HG03175 (cell line): ENCODE measurements around the gene CEACAM6.

Experiments used
- ATAC-seq: cut with Tn5 transposase; IDR thresholded peaks from one replicate; pipeline ENCODE4 v1.9.1; 2021; ENCODE audit warnings: mild to moderate bottlenecking, moderate library complexity; ENCODE audit not compliant: unreplicated experiment

CEACAM6 gene

DNA sequence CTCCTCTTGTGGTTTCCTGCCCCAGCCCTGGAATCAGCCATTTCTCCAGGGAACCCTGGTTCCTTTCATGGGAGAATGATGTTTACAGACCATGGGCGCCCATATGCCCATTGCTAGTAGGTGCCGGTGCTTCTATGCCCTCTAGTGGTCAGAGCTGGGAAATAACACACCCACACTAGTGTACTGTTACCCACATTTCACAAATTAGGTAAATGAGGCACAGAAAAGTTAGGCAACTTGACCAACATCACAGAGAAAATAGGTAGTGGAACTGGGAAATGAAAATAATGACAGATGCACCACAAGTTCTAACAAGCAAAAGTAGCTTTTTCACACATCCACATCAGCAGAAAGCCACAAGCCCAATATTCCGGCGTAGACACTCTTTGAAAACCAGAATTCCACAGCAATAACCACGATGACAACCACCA, 39.7 kb downstream of the CEACAM6 start:
- ATAC-seq, result no peak

DNA sequence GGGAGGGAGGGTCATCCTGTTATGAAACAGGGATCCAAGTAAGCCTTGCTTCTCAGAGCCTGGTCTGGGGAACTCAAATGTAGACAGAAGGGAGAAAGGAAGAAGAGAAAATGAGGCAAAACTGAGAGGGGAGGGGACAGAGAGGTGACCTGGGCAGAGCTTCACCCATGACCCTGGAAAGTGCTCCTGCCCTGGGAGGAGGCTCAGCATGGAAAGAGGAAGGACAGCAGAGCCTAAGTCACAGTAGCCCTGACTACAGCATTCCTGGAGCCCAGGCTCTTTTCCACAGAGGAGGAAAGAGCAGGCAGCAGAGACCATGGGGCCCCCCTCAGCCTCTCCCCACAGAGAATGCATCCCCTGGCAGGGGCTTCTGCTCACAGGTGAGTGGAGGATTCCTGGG, 41.0 kb downstream of the CEACAM6 start, which contains the start of gene CEACAM3:
TSS of gene CEACAM3 (plus strand) at position 226 of the 400 bp plus-strand sequence. CDS start at position 317, 91 bp downstream.
- no peak for ATAC-seq

DNA sequence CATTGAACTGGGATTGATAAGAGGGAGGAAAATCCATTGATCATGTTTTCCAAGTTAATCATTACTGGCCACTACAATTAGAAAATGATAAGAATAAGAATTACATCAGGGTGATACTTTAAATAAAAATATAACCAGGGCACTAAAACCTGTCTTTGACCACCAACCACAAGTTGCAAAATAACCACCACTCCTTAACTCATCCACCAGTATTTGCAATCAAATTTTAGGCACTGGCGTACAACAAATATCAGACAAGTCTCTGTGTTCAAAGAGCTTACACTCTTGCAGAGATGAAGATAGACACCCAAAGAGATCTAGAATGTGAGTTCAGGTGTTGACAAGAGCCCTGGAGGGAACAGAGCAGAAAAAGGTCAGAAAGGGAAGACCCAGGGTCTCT, 41.6 kb downstream of the CEACAM6 start:
- no peak for ATAC-seq

DNA sequence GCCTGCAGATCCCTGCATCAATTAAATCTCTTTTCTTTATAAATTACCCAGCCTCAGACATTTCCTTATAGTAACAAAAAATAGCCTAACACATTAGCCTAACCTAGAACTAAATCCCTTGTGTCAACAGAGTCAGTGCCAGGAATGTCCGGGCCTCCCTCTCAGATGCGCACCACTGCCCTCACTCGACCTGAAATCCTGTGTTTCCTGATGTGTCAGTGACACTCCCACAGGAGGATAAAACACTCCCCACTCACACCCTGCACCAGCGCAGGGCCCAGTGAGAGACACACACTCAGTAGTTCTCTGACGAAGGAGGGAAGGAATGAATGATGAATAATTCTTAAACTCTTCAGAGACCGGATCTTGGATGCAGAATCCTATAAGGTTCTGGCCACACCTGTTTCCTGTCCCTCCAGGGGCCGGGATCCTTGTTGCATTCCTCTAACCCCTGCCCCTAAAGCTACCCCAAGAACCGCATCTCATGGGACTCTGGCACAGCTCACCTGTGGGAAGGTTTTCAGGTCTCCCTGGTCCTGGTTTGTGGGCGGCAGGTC, 44.2 kb downstream of the CEACAM6 start:
- ATAC-seq, result no peak

DNA sequence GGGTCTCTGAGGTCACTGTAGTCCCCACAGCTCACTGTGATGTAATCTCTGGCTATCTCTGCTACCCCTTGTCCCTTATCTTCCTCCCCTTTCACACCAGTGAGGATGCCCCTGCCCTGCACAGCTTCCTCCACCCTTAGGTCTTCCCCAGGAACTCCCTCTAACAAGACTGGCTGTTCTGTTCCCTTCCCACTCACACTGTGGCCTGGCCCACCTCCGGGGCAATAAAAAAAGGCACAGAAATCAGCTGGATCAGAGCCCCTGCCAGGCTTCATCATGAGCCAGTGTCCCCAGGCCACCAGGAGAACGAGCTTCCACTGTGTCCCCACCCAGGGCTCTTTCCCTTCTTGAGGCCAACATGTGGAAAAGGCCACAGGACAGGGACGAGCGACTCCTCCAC, 45.7 kb downstream of the CEACAM6 start:
- ATAC-seq, result no peak

DNA sequence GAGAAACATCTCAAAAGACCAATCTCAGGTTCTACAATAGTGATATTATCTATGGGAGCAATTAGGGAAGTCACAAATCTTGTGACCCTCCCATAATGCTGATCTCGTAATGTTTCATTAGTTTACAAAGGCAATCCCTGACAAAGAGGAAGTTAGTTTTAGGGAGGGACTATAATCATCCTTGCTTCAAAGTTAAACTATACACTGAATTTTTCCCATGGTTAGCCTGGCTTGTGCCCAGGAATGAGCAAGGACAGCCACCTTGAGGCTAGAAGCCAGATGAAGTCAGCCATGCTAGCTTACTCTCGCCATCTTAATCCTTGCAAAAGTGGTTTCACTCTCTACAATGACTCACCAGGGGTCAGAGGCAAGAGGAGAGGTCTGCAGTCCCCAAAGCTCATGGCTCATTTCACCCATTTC, 46.5 kb downstream of the CEACAM6 start:
- no peak for ATAC-seq

DNA sequence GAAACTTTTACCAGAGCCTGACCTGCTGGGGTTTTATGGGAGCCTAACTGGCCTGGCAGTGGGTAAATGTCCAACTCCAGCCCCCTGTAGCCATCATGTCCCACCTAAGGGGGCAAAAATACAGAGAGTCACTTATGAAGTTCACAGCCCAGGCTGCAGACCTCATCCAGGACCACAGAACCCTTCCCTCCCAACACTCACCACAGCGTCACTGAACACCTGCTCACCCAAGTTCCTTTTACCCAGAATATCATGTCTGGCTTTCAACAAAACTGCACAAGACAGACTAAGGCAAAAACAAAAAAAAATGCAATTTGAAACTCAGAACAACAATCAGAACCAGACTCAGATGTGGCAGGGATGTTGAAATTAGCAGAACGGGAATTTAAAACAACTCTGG, 47.4 kb downstream of the CEACAM6 start:
- ATAC-seq, result no peak

DNA sequence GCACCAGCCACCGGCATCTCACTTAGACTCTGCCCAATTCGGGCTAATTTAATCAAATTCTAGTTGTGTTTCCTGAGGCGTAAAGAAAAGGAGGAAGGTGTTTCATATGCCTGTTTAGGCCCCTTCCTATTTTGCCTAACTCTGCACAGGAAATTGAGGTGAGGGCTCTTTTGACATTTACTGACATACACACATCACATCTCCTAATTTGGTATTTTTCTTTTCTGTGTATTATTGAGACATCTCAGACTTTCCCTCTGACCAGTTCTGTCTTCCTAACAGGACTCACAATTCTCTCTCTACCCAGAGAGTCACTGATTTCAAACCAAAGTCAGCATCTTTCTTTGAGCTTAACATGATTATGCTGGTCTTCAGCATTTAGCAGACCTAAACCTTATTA, 49.0 kb downstream of the CEACAM6 start:
- ATAC-seq, result no peak

DNA sequence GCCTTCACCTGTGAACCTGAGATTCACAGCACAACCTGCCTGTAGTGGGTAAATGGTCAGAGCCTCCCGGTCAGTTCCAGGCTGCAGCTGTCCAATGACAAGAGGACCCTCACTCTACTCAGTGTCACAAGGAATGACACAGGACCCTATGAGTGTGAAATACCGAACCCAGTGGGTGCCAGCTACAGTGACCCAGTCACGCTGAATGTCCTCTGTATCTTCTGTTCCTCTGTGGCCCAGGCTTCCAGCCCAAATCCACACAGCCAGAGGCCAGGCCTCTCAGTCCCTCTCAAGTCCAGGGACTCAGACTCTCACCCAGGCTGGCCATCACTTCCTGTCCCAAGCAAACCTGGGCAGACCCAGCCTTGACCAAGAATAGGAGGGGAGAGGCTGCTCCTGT, 51.8 kb downstream of the CEACAM6 start:
- ATAC-seq, result no peak

DNA sequence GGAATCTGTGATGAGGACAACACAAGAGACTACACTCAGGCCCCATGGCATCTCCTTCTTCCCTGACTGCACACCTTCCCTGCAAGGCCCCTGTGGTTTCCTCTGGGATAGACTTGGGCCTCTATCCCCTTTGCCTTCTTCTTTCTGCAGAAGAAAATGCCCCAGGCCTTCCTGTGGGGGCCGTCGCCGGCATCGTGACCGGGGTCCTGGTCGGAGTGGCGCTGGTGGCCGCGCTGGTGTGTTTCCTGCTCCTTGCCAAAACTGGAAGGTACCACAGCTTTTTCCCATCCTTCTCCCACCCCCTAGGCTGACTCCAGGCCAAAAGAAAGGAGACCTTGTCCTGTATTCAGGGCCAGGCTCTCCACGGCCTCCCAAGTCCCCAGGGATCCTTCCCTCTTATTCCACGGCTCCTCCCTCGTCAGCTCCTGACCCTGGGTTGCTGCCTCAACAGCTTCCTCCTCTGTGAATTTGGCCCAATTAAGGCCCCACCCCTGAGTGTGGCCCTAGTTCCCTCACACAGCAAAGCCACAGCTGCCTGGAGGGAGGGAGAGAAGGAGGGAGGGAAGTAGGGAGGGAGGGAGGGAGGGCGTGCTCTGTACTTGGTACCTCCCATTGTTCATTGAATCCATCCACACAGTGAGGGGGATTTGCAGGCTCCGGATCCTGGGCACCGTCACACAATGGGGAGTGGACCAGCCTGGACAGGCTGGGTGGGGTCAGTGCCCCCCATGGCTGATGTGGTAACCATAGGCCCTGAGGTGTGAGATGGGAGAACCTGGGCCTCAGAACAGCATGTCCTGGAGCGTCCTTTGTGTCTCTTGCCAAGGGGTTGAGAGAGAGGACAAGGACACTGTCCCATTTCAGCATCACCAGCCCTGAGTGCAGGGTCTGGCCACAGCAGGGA, 53.6 kb downstream of the CEACAM6 start:
- ATAC-seq, result no peak

DNA sequence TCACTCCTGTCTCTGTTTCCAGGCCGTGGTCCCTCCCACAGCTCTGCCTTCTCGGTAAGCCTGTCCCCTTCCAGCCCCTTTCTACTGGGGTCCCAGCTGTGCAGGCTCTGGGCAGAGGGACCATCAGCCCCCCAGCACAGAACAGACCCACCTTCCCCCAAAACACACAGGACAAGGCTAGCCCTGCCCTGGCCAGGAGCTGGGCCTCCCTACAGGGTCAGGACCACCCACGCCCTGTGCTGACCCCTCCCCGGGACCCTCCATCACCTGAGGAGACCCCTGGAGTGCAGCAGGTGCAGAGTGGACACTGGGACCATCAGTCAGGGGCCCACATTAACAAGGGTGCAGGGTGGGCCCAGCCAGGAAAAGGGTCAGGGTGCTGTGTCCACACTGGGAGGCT, 55.0 kb downstream of the CEACAM6 start:
- no peak for ATAC-seq

DNA sequence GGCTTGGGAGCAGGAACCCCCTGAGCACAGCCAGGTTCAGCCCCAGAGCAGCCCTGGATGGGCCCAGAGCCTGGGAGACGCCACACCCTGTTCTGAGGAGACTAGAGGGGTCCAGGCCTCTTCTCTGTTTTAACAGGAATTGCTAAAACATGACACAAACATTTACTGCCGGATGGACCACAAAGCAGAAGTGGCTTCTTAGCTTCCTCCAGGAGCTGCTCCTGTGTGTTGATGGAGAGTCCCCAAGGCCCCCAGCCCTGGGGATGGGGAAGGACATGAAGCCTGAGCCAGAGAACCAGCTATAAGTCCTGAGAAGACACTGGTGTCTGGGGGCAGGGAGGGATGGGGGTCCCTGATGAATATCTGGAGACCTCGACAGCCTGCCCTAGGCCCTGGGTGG, 55.7 kb downstream of the CEACAM6 start:
- no peak for ATAC-seq

DNA sequence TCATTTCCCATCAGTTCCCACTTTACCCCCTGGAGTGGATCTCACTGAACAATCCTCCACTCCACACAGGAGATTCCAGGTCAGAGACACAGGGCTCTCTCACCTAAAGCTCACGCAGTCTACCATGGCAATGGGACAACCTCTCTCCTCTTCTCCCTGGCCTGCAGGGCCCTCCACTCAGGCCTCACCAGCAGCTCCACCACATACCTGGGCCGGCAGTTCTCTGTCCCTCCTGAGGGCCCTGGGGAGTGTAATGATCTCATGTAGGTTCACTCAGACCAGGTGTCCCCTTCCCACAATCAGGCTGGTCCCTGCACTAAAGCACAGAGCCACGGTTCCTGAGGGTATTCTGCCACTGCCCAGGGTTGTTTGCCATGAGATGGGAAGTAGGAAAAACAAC, 56.7 kb downstream of the CEACAM6 start:
- no peak for ATAC-seq

DNA sequence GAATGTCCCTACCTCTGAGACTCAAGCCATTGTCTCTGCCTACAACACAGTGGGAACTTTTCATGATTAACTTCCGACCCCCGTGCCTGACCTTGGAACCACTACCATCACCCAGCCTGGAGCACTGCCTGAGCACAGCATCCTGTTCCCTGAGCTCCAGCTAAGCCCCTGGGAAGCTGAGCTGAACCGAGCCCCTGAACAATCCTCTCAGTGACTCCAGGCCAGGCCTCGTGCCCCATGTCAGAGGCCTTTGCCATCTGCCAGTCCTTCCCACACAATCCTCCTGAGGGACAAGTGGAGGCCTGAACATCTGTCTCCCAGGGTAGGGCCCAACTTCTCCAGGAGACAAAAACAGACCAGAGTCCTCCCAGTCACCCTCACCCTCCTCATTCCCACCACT, 58.6 kb downstream of the CEACAM6 start:
- ATAC-seq, result no peak

DNA sequence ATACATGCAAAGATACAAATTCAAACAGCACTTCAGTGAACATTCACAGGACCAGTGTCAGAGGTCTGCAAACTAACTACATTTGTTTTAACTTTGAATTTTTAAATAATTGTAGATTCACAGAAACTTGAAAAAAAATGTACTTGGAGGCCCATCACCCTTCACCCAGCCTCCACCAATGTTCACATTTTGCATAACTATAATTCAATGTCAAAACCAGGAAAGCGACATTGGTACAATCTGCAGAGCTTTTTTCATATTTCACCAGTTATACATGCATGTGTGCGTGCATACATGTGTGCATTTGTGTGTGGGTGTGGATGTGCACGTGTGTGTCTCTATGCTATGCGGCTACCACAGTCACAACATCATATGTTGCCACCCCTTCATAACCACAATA, 60.0 kb downstream of the CEACAM6 start:
- no peak for ATAC-seq

DNA sequence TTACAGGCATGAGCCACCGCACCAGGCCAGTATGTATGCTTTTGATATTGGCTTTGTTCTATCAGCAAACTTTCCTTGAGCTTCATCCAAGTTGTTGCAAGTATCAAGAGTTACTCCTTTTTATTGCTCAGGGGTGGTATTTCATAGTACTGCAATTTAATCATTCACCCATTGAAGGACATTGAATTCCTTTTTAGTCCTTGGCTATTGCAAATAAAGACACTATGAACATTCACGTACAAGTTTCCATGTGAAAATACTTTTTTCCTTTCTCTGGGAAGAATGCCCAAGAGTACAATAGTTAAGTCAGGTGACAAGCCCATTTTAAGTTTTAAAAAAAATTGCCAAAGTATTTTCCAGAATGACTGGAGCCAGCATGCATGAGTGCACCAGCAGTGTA, 61.4 kb downstream of the CEACAM6 start:
- ATAC-seq, result no peak

DNA sequence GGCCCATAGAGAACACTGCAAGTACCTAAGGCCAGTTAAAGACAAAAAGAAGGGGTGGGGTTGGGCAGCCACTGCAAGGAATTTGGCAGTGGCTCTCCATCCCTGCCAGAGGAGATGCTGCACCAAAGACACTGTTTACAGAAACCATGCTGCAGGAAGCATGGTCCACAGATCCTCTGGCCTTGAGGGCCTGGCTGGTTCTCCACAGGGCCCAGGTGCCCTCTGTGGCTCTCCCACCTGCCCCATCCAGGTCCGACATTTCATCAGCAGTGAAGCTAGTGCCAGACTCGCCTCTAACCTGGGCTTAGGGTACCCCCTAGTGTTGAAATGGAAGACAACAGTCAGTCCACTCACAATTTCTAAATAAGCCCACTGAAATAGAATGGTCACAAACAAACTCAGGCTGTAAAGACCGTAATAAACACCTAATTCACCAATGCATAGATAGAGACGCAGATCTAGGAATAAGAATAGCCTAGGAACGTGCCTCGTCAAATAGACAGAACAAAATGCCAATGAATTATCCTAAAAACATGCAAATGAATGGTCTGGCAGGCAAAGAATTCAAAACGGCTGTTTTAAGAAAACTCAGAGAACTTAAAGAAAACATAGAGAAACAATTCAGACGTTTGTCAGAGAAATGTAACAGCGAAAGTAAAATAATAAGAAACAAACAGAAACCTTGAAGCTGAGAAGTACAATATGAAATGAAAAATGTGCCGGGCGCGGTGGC, 65.8 kb downstream of the CEACAM6 start:
- no peak for ATAC-seq
